Sciatic nerve (tissue), 2 donors: ENCODE measurements around the gene WHRN. TPM values are rescaled to one million over a fixed set of nuclear protein-coding genes. Genes with fewer than 3 reads are reported as not detected.

Experiments used
- ATAC-seq: fragments of 200-7000 bp; cut with Tn5 transposase; one replicate; pipeline ENCODE4 v1.9.1; 2020; ENCODE audit warnings: mild to moderate bottlenecking, moderate library complexity
- DNase-seq: peaks from one replicate; pipeline ENCODE4 v3.0.0-alpha.2; 2020; ENCODE audit warnings: low spot score
- intact Hi-C: fragments of 100-400 bp; cut with DNase I; formaldehyde crosslinking; loops from one replicate; pipeline ENCODE4 v1.14.2; 2022
- total RNA-seq: library from RNA; stranded (reverse); fragmentation: NEBNext Ultra II Directional; extraction: Animal tissue kit (Norgen Biotek cat#: 25700); gene quantifications from one replicate; pipeline ENCODE4 v1.2.1, GENCODE V29; 2021
- donor health status: DM: no; HTN: no; CAD: no.
- donor health status: DM: no; HTN: no; CAD: no.

WHRN gene
- 5.3 TPM for total RNA-seq

DNA sequence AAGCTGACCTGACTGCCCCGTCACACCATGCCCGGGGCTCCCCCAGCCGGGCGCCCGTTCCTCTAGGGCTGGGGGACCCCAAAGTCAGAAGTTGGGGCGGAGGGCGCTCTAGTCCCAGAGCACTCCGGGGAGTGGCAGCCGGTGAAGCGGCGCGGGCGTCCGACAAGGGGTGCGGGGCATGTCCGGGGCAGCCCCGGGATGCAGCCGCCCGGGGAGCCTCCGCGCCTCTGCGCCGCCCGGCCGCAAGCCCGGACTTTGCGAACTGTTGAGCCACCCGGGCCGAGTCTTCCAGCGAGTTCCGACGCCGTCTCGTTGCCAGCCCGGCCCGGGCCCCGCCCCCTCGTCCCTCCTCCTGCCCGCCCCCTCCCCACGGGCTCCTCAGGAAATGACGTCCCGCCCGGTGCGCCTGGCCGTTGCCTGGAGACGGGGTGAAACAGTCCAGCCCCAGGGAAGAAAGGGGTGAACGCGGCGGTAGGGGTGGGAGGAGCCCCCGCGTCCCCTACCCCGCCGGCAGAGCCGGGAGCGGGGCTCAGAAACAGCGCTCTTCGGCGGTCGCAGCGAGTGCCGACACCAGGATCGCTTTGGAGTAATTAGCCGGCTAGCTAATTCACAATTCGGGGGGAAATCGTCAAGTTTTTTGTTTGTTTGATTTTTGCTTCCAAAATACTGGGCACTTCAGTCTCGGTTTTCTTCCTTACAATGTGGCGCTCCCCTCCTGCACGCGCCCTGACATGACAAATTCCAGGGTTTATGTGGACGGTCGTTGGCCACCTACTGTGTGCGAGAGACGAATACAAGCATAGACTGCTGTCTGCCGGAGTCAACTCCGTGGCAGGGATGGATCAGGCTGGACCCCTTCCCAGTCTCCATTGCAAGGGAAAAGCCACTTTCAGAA is at the start of gene WHRN:
TSS of gene WHRN (minus strand) at position 287 of the 895 bp plus-strand sequence. CDS start 672 bp downstream, outside the sequence.
- intact Hi-C loops: no loop called here
- DNase-seq: peak; percentile 94

DNA sequence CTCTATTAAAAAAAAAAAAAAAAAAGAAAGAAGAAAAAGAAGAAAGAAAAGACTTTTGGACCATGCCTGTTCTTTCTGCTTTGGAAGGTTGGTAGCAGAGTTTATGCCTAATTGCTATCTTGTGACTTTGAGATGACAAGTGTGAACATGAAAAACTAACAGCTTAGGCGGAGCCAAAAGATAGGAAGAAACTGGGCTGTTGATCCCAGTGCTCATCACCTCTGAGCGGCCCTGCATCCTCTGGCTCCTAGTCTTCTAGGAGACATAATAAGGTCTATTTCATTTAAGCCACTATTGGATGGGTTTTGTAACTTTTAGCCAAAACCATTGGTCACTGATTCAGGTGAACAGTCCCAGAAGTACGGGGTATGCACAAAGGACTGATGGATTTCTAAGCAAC is 47.9 kb upstream of the WHRN start:
- intact Hi-C loops: no loop called here
- ATAC-seq: no peak
- DNase-seq: no peak

More for the DNA sequence above, at the start of gene WHRN:
- ATAC-seq: peak; percentile 98

DNA sequence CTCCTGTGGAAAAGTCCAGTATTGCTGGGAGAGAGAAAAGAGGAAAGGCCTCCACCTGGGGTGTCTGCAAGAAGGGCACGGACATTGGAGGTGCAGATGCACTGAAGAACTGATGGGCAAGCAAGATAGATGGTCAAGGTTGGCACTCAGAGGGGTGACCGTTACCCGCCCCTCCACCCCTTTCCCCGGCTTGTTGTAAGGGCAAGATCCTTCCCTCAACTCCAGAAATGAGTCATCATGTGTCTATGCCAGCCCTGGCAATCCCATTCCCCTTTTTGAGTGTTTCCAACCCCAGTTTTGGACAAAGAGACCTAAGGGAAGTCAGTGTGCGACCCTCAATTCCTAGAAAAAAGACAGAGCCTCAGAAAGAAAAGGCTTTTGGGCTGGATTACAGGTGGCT is 47.4 kb upstream of the WHRN start:
- DNase-seq: no peak
- intact Hi-C loops: no loop called here
- ATAC-seq: no peak

DNA sequence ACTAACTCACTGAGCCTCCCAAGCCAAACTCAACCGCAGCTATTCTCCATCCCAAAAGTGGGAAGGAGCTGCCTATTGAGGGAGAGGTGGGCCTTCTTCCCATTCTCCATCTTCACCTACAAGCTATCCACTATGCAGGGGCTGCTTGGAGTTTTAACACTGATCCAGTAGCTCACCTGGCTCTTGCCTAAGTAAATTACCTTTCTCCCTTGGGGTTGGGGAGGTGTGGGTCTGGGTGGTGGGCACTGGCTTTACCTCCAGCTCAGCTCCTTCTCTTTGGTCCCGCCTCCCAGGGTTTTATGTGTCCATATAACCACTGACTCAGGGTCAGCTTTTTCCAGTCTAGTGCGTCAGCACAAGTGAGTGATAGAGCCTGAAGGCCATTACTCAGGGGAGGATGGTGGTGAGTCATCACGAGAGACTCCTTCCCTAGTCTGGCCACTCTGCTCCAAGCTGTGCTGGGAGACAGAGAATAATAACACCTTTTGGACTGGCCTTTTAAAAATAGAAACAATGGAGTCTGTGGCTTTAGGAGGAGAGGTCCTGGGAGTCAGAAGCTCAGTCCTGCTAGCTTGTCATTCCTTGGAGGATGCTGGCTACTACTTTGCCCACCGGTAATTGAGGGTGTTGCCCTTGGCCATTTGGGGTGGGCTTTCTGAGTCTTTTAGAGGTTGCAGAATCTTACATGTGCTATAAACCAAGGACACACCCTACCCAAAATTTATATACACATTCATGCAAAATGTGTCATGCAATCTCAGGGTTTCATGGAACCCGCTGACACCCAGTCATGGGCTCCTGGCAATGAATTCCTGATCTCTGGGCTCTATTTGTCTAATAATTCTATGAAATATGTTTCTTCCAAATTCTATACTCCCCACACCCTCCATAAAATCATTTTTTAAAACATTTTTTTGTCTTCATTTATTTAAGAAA is 46.7 kb upstream of the WHRN start:
- ATAC-seq (peak; percentile 65), DNase-seq (peak; percentile 61)
- intact Hi-C loops: no loop called here

DNA sequence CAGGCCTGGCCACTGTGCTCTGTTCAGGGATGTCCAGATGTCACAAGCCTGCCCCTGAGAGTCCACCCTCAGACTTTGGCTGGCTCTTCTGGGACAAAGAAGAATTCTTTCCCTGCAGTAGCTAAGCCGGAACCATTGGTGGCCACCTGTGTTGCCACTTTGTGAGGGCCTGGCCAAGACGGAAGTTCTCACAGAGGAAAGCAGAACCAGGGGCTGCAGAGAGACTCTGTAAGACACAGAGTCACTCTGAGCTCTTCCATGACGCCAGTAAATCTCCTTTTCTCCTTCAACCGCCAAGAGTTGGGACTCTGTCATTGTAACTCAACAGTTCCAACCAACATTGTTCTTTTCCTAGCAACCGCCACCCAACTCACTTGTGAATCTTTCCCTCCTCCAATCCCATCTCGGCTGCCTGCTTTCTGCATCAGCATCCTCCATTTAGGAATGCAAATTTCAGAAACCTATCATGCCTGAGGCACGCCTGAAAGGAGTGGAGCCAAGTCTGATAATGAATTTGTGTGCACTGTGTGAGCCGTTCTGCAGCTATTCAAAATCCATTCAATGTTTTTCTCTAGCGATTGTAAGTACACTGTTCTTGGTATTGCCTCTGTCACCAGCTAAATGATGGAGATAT is 44.5 kb upstream of the WHRN start:
- ATAC-seq (no peak), DNase-seq (no peak)
- intact Hi-C loops: no loop called here

DNA sequence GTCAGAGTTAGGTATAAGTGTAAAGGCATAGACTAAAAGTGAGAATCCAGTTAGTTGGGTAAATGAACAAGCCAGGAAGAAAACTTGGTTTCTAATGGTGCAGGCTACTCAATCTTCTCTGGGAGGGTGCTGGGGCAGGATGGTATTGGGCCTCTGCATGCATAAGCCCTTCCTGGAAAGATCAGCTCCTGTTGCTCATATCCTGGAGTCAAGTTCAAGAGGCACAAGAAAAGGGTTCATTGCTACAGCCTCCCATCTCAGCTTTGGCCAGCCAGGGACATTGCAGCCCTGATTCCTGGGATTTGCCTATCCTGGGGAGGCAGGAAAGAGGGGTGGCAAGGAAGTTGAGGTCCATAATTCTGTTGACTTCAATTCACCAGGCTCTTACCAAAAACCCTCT is 41.6 kb upstream of the WHRN start:
- intact Hi-C loops: no loop called here
- no peak for DNase-seq
- no peak for ATAC-seq

DNA sequence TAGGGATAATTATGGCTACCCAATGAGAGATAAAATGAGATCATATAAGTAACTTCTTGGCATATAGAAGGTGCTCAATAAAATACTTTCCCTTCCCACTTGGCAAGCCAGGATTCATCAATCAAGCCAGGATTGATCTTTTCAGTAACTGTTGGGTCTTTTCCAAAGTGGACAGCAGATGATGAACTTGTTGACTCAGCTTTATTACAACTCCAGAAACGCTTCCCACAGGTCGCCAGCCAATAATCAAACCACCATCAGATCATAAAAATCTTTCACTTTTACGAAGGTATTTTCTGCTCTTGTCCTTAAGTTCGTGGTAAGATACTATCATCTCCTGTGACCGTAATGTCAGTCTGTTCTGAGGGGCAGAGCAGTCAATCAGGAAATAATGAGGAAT is 39.8 kb upstream of the WHRN start:
- DNase-seq (no peak), ATAC-seq (no peak)
- intact Hi-C loops: no loop called here

DNA sequence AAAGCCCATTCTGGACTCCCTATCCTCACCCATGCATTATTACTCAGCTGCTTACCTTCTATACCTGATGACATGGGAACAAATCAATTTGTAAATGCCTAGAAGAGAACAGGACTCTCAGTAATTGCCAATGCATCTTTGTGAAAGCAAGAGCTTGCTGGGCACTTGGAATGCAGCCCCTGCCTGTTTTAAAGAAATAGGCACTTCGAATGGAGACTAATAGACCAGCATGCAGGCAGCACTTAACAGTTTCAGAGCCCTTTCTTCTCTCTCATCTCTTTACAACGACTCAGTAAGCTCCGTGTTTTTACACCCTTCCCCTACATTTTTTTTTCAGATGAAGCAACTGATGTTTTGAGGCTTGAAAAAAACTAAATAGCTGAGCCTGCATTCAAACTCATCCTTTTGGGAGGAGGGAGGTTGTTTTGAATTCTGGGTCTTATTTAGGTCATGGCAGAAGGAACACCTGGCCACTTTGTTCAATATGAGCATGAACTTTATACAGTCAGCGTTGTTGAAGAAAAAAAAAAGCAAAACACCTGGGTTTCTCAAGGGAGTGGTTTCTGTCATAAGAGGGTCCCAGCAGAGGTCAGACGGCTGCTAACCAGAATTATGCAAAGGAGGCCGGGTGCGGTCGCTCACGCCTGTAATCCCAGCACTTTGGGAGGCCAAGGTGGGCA is 34.6 kb upstream of the WHRN start:
- DNase-seq (no peak), ATAC-seq (no peak)
- intact Hi-C loops: no loop called here

DNA sequence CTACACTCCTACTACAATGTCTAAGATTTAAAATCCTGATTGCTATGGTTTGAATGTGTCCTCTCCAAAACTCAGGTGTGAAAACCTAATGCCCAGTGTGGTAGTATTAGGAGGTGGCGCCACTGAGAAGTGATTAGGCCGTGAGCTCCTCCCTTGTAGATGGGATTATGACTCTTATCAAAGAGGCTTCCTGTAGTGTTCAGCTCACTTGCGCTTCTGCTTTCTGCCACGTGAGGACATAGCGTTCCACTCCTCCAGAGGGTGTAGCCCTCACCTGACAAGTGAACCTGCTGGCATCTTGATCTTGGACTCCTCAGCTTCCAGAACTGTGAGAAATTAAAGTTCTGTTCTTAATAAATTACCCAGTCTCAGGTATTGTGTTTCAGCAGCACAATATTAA is 33.0 kb upstream of the WHRN start:
- intact Hi-C loops: no loop called here
- no peak for ATAC-seq
- DNase-seq: no peak

DNA sequence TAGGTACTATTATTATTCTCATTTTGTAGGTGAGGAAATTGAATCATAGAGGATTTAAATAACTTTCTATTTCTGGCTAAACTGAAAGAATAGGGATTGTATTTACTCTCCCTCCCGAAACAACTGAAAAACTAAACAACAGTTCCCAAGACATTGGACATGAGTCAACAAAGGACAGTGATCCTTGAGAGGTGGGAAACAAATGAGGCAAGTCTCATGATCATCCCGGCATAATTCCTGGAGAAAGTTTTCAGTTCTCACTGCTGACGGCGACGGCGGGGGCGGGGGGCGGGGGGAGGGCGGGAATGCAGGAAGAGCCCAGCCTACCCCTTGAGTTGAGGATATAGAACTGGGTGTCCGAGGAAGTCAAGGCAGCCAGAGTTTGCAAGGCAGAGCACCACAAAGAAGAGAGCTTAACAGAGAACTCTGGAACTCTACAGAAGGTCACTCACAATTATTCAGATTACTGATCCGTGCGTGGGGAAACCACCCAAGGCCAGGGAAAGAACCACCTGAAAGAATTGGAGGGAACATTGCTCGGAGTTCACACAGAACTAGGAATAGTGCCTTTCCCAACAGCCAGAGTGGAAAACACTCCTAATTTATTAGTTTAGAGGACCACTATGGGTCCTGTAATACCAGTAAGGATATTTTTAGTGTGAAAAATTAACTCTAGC is 27.4 kb upstream of the WHRN start:
- ATAC-seq: no peak
- DNase-seq: no peak

DNA sequence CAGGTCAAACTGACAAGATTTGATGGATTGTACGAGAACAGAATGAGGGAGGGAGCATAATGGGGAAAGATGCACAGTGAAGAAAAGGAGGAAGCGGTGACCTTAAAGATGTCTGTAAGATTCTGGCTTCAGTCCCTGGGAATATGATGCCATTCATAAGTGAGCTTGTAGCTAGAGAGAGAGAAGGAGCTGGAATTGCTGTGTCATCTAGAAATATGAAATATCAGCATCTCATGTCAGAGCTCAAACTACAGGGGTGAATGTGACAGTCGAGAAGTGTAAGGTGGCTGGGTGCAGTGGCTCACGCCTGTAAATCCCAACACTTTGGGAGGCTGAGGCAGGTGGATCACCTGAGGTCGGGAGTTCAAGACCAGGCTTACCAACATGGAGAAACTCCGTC is 24.0 kb upstream of the WHRN start:
- intact Hi-C loops: no loop called here
- no peak for DNase-seq
- no peak for ATAC-seq

More for the DNA sequence above, 27.4 kb upstream of the WHRN start:
- intact Hi-C loops: no loop called here

DNA sequence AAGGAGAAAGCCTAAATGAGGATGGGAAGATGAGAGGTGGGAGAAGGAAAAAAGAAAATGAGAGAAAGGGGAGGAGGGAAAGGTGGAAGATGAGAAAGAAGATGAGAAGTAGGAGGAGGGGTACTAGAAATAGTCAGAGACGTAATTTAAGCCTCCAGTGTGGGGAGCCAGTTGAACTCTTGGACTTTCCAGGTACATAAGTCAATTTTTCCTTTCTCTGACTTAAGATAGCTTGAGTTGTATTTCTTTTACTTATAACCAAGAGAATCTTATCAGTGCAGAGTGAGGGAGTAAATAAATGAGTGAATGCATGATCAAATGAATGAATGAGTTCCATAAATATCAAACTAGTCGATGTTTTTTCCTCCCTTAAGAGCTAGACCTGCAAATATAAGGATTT is 21.5 kb upstream of the WHRN start:
- intact Hi-C loops: no loop called here
- no peak for DNase-seq
- no peak for ATAC-seq

DNA sequence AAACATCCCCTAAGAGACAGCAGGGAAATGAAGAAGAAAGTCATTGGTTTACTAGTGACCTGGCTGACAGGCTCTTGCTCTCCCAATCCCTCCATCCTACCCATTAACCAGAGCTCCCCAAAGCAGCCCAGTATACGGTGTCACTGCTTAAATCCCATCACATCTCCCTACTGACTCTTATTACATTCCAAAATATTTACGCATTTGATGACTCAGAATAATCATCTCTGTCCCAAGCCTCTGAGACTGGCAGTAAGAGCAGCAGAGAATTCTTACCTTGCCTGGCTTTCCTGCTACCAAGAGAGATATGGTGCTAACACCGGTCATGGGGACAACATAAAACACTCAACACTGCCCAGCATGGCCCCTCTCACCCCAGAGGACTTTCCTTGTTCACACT is 20.2 kb upstream of the WHRN start:
- DNase-seq (no peak), ATAC-seq (no peak)
- intact Hi-C loops: no loop called here

DNA sequence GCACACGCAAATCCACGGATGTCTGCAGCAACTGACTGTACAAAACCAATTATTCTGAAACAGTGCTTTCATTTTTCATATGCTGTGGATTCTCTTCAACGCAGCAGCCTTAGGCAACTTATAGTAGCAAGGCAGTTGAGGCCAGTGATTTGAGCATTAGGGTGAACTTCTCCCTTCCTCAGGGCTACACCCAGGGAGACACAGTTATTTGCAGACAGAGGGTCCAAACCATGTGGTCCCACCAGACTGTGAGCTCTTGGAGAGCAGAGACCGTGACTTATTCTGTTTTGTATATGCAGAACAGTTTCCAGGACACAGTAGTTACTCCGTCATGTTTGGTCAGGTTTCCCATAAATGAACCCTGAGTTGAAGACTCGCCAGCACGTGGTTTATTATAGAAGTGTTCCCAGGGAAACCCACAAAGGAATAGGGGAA is 19.0 kb upstream of the WHRN start:
- intact Hi-C loops: no loop called here
- ATAC-seq (no peak), DNase-seq (no peak)

DNA sequence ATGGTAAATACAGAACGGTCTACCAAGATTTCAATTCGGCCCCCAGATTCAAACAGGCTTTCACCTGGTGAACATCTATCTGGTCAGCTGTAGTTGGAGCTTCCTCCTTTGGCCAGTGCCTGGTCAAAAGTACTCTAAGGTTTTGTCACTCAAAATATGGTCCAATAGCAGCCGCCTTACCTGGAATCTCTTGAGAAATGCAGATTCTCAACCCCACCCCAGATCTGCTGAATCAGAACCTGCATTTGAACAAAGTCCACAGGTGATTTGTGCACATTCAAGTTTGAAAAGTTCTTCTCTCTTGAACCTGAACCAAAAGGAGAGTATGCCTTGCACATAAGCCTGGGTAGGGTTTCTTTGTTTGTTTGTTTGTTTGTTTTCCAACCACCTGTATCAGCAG is 17.6 kb upstream of the WHRN start:
- intact Hi-C loops: no loop called here
- ATAC-seq: no peak
- DNase-seq: no peak

DNA sequence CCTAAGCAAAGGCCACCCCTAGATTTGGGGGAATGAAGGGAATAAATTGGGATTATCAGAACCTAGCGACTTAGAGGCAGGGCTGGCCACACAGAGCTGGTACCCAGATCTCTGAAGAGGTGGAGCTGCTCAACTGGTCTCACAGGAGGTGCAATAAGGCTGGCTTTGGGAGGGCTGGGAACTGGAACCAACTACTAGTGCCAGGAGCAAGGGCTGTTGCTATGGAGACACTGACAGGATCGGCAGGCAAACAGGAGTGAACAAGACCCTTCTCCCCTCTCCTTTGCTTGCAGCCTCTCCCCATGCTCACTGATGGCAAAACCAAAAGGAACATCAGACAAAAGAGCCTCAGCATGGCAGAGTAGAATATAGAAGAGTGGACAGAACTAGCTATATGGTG is 17.0 kb upstream of the WHRN start:
- intact Hi-C loops: no loop called here
- ATAC-seq (no peak), DNase-seq (no peak)

DNA sequence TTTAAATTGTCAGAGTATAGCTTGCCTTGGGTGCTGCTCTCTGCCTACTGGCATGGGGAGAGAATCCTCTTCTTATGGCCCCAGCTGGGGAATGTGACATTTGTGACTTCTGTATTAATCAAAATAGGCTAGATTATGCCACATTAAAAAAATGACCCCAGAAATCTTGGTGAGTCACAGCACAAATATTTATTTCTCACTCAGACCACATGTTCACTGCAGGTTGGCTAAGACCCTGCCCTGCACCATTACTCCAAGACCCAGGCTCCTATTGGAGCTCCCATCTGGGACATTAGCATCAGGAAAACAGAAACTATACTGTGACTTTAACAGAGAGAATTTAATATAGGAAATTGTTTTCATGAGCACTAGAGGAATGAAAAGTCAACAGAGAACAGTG is 16.6 kb upstream of the WHRN start:
- intact Hi-C loops: no loop called here
- DNase-seq (no peak), ATAC-seq (no peak)

DNA sequence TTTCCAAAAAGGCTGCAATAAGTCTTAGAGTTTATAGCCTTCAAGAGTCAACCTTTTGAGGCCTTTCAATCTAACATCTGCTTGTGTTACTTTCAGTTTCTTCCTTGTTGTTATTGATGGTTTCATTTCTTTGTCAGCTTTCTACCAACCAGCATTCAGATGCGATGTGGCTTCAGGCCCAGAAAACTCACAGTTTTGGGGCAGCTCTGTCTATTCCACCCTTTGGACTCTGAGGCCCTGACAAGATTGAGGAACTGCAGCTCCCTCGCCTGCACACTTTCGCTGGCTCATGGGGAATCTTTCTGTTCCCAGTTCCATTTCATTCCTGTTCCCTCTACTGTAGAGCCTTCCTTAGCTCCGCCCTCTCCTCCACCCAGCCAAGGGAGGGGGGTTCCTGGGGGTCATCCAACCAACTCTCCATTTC is 13.3 kb upstream of the WHRN start:
- intact Hi-C loops: no loop called here
- ATAC-seq: no peak

More for the DNA sequence above, 13.3 kb upstream of the WHRN start:
- DNase-seq: no peak
